ENCODE measurements around the gene LMF1. TPM values are rescaled to one million over a fixed set of nuclear protein-coding genes. Genes with fewer than 3 reads are reported as not detected.
"Not testable (repeated sequence)": the region's sequence is repeated elsewhere in the genome, so short reads cannot be mapped to it uniquely, and the experiment has no call there.

LMF1 gene
- total RNA-seq, 1 donor from 2014 or later, result 19.0 TPM

DNA sequence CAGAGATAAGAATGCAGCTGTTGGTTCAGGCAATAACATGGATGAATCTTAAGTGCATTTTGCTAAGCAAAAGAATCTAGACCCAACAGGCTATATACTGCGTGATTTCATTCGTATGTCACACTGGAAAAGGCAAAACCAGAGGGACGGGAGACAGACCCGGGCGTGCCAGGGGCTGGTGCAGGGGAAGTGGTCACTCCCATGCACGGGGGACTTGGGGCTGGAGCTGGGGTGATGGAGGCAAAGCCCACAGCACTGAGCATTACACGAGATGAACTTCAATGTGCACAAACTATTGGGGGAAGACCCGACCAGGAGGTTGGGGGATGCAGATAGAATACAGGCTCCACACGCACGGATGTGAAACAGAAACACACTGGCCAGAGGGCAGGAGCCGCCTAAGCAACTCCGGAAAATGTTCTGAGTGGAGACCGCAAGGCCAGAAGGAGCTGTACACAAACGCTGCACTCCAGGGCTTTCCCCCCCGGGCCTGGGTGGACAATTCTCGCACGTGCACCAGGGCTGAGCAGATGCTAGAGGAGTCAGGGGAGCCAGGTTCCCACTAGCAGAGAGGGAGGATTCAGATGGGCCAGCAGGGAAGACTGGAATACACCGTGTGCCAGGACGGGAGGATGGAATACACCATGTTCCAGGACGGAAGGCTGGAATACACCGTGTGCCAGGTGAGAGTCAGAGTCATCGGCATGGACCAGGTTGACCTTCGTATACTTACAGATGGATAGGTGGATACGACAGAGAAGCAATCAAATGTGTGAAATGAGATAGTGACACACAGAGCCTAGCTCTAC lies 11.3 kb downstream of the LMF1 start:
- DNase-seq (no peak), ATAC-seq (no peak)
- H3K27ac ChIP-seq, result no peak overlapping the region
- no peaks in the 10 kb centered on the region for H3K9me3 ChIP-seq
- intact Hi-C loops (cut with DNase I), result no loop called here
- no peaks in the 10 kb centered on the region for H3K4me1 ChIP-seq
- TF ChIP-seq, protein P1, sequence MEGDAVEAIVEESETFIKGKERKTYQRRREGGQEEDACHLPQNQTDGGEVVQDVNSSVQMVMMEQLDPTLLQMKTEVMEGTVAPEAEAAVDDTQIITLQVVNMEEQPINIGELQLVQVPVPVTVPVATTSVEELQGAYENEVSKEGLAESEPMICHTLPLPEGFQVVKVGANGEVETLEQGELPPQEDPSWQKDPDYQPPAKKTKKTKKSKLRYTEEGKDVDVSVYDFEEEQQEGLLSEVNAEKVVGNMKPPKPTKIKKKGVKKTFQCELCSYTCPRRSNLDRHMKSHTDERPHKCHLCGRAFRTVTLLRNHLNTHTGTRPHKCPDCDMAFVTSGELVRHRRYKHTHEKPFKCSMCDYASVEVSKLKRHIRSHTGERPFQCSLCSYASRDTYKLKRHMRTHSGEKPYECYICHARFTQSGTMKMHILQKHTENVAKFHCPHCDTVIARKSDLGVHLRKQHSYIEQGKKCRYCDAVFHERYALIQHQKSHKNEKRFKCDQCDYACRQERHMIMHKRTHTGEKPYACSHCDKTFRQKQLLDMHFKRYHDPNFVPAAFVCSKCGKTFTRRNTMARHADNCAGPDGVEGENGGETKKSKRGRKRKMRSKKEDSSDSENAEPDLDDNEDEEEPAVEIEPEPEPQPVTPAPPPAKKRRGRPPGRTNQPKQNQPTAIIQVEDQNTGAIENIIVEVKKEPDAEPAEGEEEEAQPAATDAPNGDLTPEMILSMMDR (IDR thresholded peaks at IDR 0.05), result no peak
- H3K27me3 ChIP-seq, result no peaks in the 10 kb centered on the region
- peaks cover 1% of the 10 kb centered on the region for H3K36me3 ChIP-seq
- no peak overlapping the region for H3K4me3 ChIP-seq

GRCh38 chr16:955766-956165 lies 15.0 kb downstream of the LMF1 start:
- ATAC-seq; H3K9me3 ChIP-seq; DNase-seq; H3K4me1 ChIP-seq; intact Hi-C loops (cut with DNase I); H3K4me3 ChIP-seq; H3K27me3 ChIP-seq; H3K27ac ChIP-seq: not testable (repeated sequence)
- H3K36me3 ChIP-seq, result peaks cover 21% of the 10 kb centered on the region

DNA sequence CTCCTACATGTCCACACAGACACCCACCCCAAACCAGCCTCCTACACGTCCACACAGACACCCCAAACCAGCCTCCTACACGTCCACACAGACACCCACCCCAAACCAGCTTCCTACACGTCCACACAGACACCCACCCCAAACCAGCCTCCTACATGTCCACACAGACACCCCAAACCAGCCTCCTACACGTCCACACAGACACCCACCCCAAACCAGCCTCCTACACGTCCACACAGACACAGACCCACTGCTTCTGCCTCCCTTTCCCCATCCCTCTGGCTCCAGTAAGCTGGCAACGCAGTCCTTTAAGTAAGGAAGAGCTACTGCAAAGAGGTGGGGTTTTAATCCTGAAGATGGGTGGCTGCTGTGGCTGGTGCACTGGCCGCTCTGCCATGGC lies 17.0 kb downstream of the LMF1 start:
- intact Hi-C loops (cut with DNase I); H3K4me3 ChIP-seq; ATAC-seq; H3K9me3 ChIP-seq; H3K27ac ChIP-seq; DNase-seq; H3K27me3 ChIP-seq; H3K4me1 ChIP-seq: not testable (repeated sequence)
- peaks cover 21% of the 10 kb centered on the region for H3K36me3 ChIP-seq

- H3K27ac ChIP-seq, result no peak overlapping the region
- H3K4me3 ChIP-seq, result no peak overlapping the region
- peaks cover 21% of the 10 kb centered on the region for H3K36me3 ChIP-seq
- intact Hi-C loops (cut with DNase I), result no loop called here
- DNase-seq (no peak), ATAC-seq (no peak)
- H3K4me1 ChIP-seq, result no peaks in the 10 kb centered on the region
- H3K27me3 ChIP-seq, result no peaks in the 10 kb centered on the region
- TF ChIP-seq, protein P1 (IDR thresholded peaks at IDR 0.05), result no peak
- H3K9me3 ChIP-seq, result no peaks in the 10 kb centered on the region
Measured at GRCh38 chr16:952321-952720, 18.5 kb downstream of the LMF1 start.

DNA sequence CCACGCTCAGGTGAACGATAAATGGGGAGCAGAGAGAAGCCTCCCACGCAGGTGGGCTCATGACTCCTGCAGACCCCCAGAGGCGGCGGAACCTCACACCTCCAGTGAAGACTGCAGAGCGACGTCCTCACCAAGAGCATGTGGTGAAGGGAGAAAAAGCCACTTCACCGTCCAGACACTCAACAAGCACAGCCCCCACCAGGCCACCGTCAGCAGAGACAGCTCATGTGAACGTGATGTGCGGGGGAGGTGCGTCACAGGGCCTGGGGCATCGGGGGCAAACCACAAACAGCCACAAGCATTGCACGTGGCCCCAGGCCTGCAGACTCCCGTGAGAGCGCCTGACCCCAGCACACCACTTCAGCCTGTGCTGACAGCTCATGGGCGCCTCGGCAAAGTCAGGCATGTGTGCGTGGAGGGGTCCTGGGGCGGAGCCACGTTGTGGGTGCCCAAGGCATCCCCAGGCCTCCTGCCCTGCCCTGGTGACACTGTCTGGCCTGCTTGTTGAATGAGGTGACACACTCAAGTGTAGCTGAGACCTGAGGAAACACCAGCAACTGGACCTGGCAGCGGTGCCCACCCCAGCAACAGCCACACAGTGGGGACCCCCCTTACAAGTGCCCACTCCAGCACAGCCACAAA lies 19.0 kb downstream of the LMF1 start:
- intact Hi-C loops (cut with DNase I), result no loop called here
- DNase-seq (no peak), ATAC-seq (peak; percentile 39)
- Histone ChIP-seq H3K9me3 (no peaks in the 10 kb centered on the region), H3K36me3 (peaks cover 26% of the 10 kb centered on the region), H3K27ac (no peak overlapping the region), H3K4me1 (no peaks in the 10 kb centered on the region), H3K27me3 (no peaks in the 10 kb centered on the region), H3K4me3 (no peak overlapping the region)
- TF ChIP-seq, protein P1 (IDR thresholded peaks at IDR 0.05), result no peak

GRCh38 chr16:950733-951573 lies 19.8 kb downstream of the LMF1 start:
- H3K4me1 ChIP-seq; DNase-seq; ATAC-seq; H3K27ac ChIP-seq; H3K9me3 ChIP-seq; intact Hi-C loops (cut with DNase I); H3K27me3 ChIP-seq; H3K4me3 ChIP-seq: not testable (repeated sequence)
- H3K36me3 ChIP-seq, result peaks cover 31% of the 10 kb centered on the region

DNA sequence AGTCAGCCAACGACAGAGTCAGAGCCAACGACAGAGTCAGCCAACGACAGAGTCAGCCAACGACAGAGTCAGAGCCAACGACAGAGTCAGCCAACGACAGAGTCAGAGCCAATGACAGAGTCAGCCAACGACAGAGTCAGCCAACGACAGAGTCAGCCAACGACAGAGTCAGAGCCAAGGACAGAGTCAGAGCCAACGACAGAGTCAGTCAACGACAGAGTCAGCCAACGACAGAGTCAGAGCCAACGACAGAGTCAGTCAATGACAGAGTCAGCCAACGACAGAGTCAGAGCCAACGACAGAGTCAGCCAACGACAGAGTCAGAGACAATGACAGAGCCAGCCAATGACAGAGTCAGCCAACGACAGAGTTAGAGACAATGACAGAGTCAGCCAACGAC lies 22.0 kb downstream of the LMF1 start:
- H3K4me3 ChIP-seq; H3K9me3 ChIP-seq; intact Hi-C loops (cut with DNase I); H3K4me1 ChIP-seq; H3K27me3 ChIP-seq; H3K27ac ChIP-seq; DNase-seq; ATAC-seq: not testable (repeated sequence)
- H3K36me3 ChIP-seq, result peaks cover 24% of the 10 kb centered on the region

- H3K36me3 ChIP-seq, result peaks cover 24% of the 10 kb centered on the region
- H3K4me3 ChIP-seq; DNase-seq; H3K27me3 ChIP-seq; H3K4me1 ChIP-seq; H3K27ac ChIP-seq; ATAC-seq; intact Hi-C loops (cut with DNase I); H3K9me3 ChIP-seq: not testable (repeated sequence)
Measured at GRCh38 chr16:947922-948303, 22.9 kb downstream of the LMF1 start.

All from upper lobe of right lung (tissue), 1 donor.